Keratinocyte (primary cell): Measurements from ENCODE around the gene SERPIND1. TPM values are rescaled to one million over a fixed set of nuclear protein-coding genes. Genes with fewer than 3 reads are reported as not detected.

ENCODE experiments used
- DNase-seq: peaks from one replicate; pipeline ENCODE4 v3.0.0-alpha.2; 2011; ENCODE audit warnings: low read depth, missing footprints, low spot score
- FAIRE-seq: peaks from 2 replicates; lab custom pipeline; 2011; peaks lifted over from hg19 to GRCh38; lab: Jason Lieb, UNC
- H2AFZ ChIP-seq: 2 replicates; pipeline ENCODE4 v1.6.0; 2012; ENCODE audit warnings: low read length, control low read depth, inconsistent platforms; ENCODE audit not compliant: control insufficient read depth
- H3K27ac ChIP-seq: 2 replicates; pipeline ENCODE4 v1.5.1; 2011; ENCODE audit warnings: low read length; ENCODE audit not compliant: control insufficient read depth, insufficient read depth
- H3K27me3 ChIP-seq: 3 replicates; pipeline ENCODE4 v1.6.0; 2011; ENCODE audit warnings: low read length; ENCODE audit not compliant: control insufficient read depth, insufficient read depth; ENCODE audit errors: extremely low read depth
- H3K36me3 ChIP-seq, 2 experiments: 2 replicates in 1 of 2; 3 replicates in 1 of 2; pipeline ENCODE4 v1.5.1; 2011; ENCODE audit warnings: low read length in 2 of 2, mild to moderate bottlenecking in 1 of 2; ENCODE audit not compliant: control insufficient read depth in 2 of 2, insufficient read depth in 2 of 2; ENCODE audit errors: extremely low read depth in 1 of 2
- H3K4me1 ChIP-seq: 3 replicates; pipeline ENCODE4 v1.5.1; 2011; ENCODE audit warnings: low read length; ENCODE audit not compliant: control insufficient read depth, insufficient read depth; ENCODE audit errors: extremely low read depth
- H3K4me2 ChIP-seq: 3 replicates; pipeline ENCODE4 v1.6.0; 2011; ENCODE audit warnings: low read depth, low read length; ENCODE audit not compliant: control insufficient read depth, insufficient read depth; ENCODE audit errors: extremely low read depth
- H3K4me3 ChIP-seq, 3 experiments: fragments of 200-600 bp in 1 of 3; sonication (generic) in 1 of 3; 2 replicates in 2 of 3; 3 replicates in 1 of 3; pipeline ENCODE4 v1.5.1; 2011 to 2016; ENCODE audit warnings: low read length in 3 of 3, mild to moderate bottlenecking in 3 of 3, control low read depth in 2 of 3, inconsistent platforms in 1 of 3, low read depth in 1 of 3, mixed read lengths in 1 of 3, mixed run types in 1 of 3, moderate library complexity in 1 of 3; ENCODE audit not compliant: control insufficient read depth in 2 of 3, insufficient read depth in 2 of 3; ENCODE audit errors: extremely low read depth in 1 of 3
- H3K79me2 ChIP-seq: 2 replicates; pipeline ENCODE4 v1.6.0; 2012; ENCODE audit warnings: low read length; ENCODE audit not compliant: control insufficient read depth, insufficient read depth
- H3K9ac ChIP-seq: 3 replicates; pipeline ENCODE4 v1.6.0; 2011; ENCODE audit warnings: low read length; ENCODE audit not compliant: control insufficient read depth, insufficient read depth; ENCODE audit errors: extremely low read depth
- H3K9me1 ChIP-seq: 3 replicates; pipeline ENCODE4 v1.6.0; 2011; ENCODE audit warnings: low read length; ENCODE audit not compliant: control insufficient read depth, insufficient read depth; ENCODE audit errors: extremely low read depth
- H3K9me3 ChIP-seq: 2 replicates; pipeline ENCODE4 v1.5.1; 2012; ENCODE audit warnings: low read depth, low read length; ENCODE audit not compliant: control insufficient read depth
- H4K20me1 ChIP-seq: 3 replicates; pipeline ENCODE4 v1.6.0; 2011; ENCODE audit warnings: low read length; ENCODE audit not compliant: control insufficient read depth, insufficient read depth; ENCODE audit errors: extremely low read depth
- EZH2 ChIP-seq: IDR thresholded peaks from one replicate; pipeline ENCODE4 v1.6.1; 2012; ENCODE audit warnings: inconsistent platforms, mild to moderate bottlenecking, low read length, moderate library complexity
- dilution Hi-C: fragments of 300-500 bp; cut with MboI; formaldehyde crosslinking; loops from one replicate; pipeline ENCODE4 v1.7.0; 2020; ENCODE audit warnings: low sequenced_read_pairs; ENCODE audit not compliant: extremely low pct_ligation_motif_present
- polyA plus RNA-seq, 5 experiments: library from polyadenylated mRNA; depleted of rRNA in 3 of 5; stranded (reverse) in 3 of 5; stranded (forward) in 1 of 5; unstranded in 1 of 5; fragments of >200 nt; gene quantifications; 1 replicate in 1 of 5; 2 replicates in 3 of 5; 3 replicates in 1 of 5; pipeline versions ENCODE4 v1.2.1 to v1.2.3, GENCODE V29; 2011 to 2012; ENCODE audit warnings: missing spikeins in 2 of 5, low read depth in 1 of 5, low replicate concordance in 1 of 5
- TF ChIP-seq, protein P1 (sequence below), 3 experiments: IDR thresholded peaks in 1 of 3; conservative IDR thresholded peaks in 1 of 3; optimal IDR thresholded peaks in 1 of 3; 2 replicates in 2 of 3; 3 replicates in 1 of 3; pipeline versions ENCODE3 to v1.5.1; 2011; ENCODE audit warnings: low read length in 3 of 3, mild to moderate bottlenecking in 3 of 3, moderate library complexity in 2 of 3, control low read depth in 1 of 3, inconsistent platforms in 1 of 3; ENCODE audit not compliant: insufficient read depth in 2 of 3; ENCODE audit errors: extremely low read depth in 1 of 3

Gene SERPIND1
- polyA plus RNA-seq, 1 donor (not counting 4 experiments of a cell fraction or from before 2014, with no cell fraction given), result not detected

DNA sequence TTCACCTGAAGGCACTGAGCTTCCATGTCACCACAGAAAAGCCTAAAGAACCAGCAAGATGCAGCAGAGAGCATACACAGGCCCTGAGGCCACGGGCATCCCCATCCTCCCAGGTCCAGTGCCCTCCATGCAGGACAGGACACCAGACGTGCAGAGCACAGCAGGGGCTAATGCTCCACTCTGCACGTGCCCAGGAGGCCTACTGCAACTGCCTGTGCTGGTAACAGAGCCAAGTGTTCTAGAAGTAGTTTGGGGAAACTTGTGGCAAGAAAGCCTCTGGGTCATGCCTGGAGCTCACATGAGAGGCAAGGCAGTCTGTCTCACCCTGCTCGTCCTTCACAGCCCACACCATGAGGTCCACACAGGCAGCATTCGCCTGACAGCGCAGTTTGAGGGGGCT is 30.7 kb downstream of the SERPIND1 start:
- H3K36me3 ChIP-seq, result peaks cover 16 to 20% of the 10 kb centered on the region in 2 experiments

DNA sequence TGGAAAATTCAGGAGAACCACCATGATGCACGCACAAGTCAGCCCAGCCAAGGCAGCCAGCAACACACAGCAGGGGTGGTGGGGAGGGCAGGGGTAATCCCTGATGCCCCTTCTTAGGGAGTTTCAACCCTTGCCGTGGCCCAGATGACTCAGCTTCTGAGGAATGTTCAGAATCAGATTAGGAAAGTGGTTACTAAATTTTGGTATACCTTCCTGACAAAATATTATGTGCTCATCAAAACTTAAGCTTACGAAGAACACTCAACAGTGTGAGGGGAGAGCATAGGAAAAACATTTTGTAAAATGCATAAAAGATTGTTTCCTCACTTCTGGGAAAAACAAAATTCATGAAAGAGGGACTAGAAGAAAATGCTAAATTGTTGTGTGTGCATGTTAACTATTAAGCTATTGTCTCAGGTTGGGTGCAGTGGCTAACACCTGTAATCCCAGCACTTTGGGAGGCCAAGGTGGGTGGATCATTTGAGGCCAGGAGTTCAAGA is 32.1 kb downstream of the SERPIND1 start:
- Histone ChIP-seq H3K79me2 (no peaks in the 10 kb centered on the region), H2AFZ (no peak overlapping the region), H4K20me1 (no peaks in the 10 kb centered on the region), H3K4me2 (no peak overlapping the region), H3K27ac (no peak overlapping the region), H3K27me3 (no peaks in the 10 kb centered on the region), H3K36me3 (peaks cover 23 to 30% of the 10 kb centered on the region in 2 experiments), H3K9ac (no peak overlapping the region), H3K4me1 (peaks cover 9% of the 10 kb centered on the region), H3K9me3 (no peaks in the 10 kb centered on the region), H3K4me3 (no peak overlapping the region), H3K9me1 (no peaks in the 10 kb centered on the region)
- DNase-seq (no peak), FAIRE-seq (no peak)
- dilution Hi-C loops, result no loop called here
- TF ChIP-seq, protein P1, sequence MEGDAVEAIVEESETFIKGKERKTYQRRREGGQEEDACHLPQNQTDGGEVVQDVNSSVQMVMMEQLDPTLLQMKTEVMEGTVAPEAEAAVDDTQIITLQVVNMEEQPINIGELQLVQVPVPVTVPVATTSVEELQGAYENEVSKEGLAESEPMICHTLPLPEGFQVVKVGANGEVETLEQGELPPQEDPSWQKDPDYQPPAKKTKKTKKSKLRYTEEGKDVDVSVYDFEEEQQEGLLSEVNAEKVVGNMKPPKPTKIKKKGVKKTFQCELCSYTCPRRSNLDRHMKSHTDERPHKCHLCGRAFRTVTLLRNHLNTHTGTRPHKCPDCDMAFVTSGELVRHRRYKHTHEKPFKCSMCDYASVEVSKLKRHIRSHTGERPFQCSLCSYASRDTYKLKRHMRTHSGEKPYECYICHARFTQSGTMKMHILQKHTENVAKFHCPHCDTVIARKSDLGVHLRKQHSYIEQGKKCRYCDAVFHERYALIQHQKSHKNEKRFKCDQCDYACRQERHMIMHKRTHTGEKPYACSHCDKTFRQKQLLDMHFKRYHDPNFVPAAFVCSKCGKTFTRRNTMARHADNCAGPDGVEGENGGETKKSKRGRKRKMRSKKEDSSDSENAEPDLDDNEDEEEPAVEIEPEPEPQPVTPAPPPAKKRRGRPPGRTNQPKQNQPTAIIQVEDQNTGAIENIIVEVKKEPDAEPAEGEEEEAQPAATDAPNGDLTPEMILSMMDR (optimal IDR thresholded peaks at IDR 0.05 in 1 of 3, IDR thresholded peaks at IDR 0.05 in 1 of 3, conservative IDR thresholded peaks at IDR 0.05 in 1 of 3; ENCODE audit: extremely low read depth in 1 of 3, insufficient read depth in 2 of 3, low read length in 3 of 3), result no peak
- no peak for TF ChIP-seq EZH2

More for the DNA sequence above, 30.7 kb downstream of the SERPIND1 start:
- TF ChIP-seq, protein P1 (optimal IDR thresholded peaks at IDR 0.05 in 1 of 3, IDR thresholded peaks at IDR 0.05 in 1 of 3, conservative IDR thresholded peaks at IDR 0.05 in 1 of 3; ENCODE audit: extremely low read depth in 1 of 3, insufficient read depth in 2 of 3, low read length in 3 of 3), result no peak
- no peak for TF ChIP-seq EZH2
- H2AFZ ChIP-seq, result no peak overlapping the region
- dilution Hi-C loops, result no loop called here
- no peak overlapping the region for H3K4me3 ChIP-seq
- DNase-seq, result no peak
- no peak for FAIRE-seq
- no peak overlapping the region for H3K9ac ChIP-seq
- no peaks in the 10 kb centered on the region for H3K9me3 ChIP-seq
- no peaks in the 10 kb centered on the region for H4K20me1 ChIP-seq
- peaks cover 9% of the 10 kb centered on the region for H3K4me1 ChIP-seq
- H3K9me1 ChIP-seq, result no peaks in the 10 kb centered on the region
- no peaks in the 10 kb centered on the region for H3K27me3 ChIP-seq
- H3K79me2 ChIP-seq, result no peaks in the 10 kb centered on the region
- H3K4me2 ChIP-seq, result no peak overlapping the region
- no peak overlapping the region for H3K27ac ChIP-seq
